ENCODE data around the gene SLCO3A1.

SLCO3A1 gene

DNA sequence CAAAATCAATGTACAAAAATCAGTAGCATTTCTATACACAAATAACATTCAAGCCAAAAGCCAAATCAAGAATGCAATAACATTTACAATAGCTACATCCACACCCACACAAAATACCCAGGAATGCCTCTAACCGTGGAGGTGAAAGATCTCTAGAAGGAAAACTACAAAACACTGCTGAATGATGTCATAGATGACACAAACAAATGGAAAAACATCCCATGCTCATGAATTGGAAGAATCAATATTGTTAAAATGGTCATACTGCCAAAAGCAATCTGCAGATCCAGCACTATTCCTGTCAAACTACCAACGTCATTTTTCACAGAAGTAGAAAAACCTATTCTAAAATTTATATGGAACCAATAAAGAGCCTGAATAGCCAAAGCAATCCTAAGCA is 143.7 kb downstream of the SLCO3A1 start:
- no peak for DNase-seq (ENCODE audit: low read depth in 2 of 2, low spot score in 1 of 2)

DNA sequence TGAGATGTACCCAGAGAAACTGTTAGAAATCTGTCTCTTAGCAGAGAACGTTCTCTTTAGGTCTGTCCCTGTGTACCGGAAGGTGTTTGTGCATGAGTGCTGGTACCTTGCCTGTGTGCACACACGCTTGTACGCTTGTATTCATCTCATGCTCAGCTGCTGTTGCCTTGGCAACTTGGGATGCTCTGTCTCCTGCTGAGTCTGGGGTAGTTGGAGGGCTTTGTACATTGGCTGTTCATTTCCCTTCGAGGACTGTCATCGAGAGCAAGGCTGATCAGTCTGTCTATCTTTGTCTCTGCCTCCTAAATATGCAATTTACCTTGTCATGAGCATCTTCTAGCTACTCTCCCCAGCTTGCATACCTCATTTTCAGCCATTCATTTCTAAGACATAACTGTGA is 147.2 kb downstream of the SLCO3A1 start:
- no peak for DNase-seq (ENCODE audit: low read depth in 2 of 2, low spot score in 1 of 2)

DNA sequence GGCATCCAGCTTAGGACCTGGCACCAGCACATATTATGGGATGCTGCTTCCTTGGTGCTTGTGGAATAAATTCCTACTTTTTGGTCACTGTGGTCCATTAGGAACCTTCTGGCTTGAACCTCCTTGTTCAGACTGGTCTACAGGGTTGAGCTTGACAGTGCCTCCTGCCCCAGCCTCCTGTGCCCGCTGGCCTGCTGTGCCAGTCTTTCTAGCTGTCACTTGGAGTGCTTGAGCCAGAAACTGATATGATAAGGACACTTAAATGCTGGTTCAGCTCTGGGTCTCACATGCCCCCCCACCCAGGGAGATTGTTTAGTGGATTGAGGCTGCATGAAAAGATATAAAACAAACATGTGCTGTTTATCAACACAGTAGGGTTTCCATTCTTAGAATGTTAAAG is 147.8 kb downstream of the SLCO3A1 start:
- DNase-seq (ENCODE audit: low read depth in 2 of 2, low spot score in 1 of 2): no peak

DNA sequence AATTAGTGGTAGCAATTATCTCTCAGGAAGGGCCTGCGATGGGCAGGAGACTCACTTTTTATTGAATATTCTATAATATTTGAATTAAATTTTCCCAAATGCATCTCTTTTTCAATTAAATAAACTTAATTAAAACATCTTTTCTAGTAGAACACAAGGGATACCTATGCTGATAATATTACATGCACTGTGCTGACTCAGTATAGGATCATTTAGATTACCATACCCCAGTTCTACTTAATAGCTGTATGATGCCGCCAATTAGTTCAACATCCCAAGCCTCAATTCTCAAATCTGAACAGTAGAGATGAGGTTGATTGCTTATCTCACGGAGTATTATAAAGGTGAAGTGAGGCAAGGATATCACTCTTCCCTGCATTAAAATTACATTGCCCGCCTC is 149.2 kb downstream of the SLCO3A1 start:
- DNase-seq (ENCODE audit: low read depth in 2 of 2, low spot score in 1 of 2): no peak

DNA sequence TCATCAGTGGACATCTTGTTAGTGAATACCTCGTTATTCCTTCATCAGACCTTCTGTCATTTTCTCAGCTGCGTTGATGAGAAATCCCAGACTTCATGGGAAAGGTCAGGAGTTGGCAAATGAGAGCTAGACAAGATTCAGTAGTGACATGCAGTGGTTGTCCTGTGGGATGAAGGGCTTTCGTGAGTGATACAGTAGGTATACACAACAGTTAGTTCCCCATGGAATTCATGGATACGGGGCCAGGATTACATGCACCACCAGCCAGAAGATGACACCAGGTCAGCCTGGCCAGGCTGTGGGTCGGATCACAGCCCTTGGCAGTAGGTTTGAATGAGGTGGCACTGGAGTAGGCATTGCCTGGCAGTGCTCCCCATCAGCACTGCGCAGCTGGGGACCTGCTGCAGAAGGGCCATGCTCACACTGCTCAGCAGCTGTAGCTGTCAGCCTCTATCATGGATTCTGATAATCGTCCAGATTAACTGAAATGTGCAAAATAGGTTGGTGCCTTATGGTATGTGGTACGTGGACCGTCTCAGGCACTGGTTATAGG is 150.1 kb downstream of the SLCO3A1 start:
- DNase-seq (ENCODE audit: low read depth in 2 of 2, low spot score in 1 of 2): no peak

DNA sequence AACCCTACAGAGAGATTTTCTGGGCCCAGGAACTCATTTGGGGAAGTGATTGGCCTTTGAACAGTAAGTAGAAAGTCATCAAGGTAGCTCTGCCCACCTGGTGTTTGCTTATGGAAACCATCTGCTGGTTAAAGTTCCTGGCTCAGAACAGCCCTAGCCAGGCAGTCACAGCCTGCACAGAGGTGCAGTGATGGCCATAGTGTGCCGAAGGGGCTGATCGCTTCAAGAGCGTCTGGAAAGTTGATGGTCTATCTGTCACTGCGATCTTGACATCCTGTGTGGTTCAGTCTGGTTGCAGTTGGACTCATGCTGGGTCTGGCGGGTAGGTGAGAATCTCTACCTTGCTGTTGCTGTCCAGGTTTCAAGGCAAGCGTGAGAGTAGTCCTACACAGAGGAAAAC is 151.6 kb downstream of the SLCO3A1 start:
- no peak for DNase-seq (ENCODE audit: low read depth in 2 of 2, low spot score in 1 of 2)

DNA sequence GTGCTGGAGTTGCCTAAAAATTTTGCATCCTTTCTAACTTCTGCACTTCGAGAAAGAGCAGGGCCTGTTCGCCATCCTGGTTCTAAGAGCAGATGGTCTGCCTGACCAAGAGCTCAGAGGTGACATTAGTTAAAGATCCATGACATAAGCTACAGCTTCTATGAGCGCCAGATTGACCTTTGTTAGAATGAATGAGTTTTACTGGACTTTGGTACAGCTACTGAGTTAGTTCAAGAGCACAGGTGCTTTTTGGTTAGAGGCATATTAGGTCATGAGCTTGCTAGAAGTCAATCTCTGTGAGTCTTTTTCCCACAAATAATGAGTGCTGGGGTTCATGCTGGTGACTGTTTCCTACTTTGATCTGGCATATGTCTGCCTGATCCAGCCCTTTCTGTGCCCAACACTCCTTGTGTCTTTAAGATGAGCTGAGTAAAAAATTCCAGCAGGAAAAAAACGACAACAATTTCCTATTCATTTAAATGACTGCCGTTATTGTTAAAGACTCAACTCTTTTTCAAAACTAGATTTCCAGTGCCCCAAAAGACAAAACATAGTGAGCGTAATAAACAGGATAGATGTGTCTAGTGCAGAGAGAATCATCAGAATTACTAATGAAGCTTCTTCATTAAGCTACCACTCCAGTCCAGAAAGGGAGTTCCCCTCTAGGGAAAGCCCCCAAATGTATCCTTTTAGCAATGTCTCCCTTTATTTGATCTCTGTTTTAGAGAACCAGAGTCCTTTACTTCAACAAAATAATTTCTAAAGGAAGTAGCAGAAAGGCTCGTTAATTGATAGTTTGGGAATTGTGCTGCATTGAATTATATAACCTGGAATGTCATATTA is 152.9 kb downstream of the SLCO3A1 start:
- no peak for DNase-seq (ENCODE audit: low read depth in 2 of 2, low spot score in 1 of 2)

DNA sequence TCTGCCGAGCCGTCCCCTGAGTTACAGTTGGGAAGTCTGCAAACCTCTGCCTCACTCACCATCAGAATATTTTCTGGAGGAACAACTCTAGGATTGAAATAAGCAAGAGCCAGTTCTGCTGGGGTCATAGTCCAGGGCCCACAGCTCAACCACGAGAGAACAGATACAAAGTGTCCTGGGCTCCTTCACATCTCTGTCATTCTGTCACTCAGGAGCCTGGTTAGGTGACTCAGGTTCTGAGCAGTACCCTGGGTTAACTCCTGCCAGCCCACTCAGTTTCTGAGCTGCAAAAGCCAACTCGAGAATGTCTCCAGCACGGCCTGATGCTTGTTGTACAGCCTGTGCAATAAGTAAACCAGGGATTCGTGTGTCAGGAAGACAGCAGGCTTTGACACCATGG is 155.7 kb downstream of the SLCO3A1 start:
- no peak for DNase-seq (ENCODE audit: low read depth in 2 of 2, low spot score in 1 of 2)

DNA sequence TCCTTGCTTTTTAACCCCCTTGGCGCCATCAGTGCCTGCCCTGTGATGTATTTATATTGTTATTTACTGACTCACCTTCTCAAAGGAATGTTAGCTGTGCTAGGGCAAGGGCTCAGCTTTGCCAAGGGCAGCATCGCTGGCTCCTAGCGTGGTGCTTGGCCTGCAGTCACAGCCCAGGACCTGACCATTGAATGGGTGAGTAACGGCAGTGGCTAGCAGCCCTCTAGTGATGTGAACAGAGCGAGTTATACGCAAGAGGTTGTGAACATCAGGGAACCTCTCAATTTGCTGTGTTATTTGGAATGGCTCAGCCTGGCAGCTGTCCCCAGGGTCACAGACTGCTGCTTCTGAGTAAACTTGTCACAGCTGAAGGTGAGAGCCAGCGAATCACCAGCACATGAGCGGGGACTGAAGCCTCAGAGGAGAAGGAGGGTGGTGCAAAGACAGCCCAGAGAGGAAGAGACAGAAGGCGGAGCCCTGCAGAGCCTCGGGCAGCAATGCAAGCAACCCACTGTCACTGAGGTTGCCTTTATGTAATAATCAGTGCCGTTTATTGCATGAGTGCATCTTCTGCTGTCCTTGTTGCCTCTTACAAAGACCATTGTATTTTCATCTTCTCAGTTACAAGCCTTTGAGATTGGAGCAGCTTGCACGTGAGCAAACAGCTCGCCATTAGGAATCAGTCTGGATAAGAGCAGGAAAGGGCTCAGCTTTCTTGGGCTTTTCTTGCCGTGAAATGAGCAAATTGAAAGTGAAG is 158.3 kb downstream of the SLCO3A1 start:
- DNase-seq (ENCODE audit: low read depth in 2 of 2, low spot score in 1 of 2): no peak

DNA sequence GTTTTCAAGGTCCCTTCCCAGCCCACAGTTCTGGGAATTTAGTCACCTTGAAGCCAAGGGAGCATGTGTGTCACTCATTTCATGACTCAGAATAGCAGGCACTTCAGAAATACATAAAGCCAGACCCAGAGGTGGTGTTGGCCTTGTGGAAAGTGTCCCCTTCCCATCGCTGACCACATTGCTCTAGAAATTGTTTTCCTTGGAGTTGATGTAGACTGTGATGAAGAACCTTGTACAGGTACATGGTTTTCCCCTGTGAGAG is 158.8 kb downstream of the SLCO3A1 start:
- no peak for DNase-seq (ENCODE audit: low read depth in 2 of 2, low spot score in 1 of 2)

DNA sequence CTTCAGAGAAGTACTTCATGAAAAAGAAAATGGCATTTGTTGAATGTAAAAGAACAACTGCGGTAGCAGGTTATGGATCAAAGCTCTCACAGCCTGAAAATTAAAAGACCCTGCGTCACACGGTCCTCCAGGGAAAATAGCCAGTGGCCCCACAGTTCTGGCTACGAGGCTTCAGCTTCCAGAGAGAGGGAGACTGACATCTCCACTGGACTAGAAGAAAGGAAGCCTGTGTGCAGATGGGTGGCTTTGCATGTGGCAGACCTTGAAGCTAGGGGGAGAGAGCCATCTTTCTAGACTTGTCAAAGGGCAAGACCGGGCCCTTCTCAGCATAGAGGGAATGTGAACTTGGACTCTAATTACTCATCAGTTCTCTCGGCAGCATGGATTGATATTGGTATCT is 159.4 kb downstream of the SLCO3A1 start:
- DNase-seq (ENCODE audit: low read depth in 2 of 2, low spot score in 1 of 2): no peak

DNA sequence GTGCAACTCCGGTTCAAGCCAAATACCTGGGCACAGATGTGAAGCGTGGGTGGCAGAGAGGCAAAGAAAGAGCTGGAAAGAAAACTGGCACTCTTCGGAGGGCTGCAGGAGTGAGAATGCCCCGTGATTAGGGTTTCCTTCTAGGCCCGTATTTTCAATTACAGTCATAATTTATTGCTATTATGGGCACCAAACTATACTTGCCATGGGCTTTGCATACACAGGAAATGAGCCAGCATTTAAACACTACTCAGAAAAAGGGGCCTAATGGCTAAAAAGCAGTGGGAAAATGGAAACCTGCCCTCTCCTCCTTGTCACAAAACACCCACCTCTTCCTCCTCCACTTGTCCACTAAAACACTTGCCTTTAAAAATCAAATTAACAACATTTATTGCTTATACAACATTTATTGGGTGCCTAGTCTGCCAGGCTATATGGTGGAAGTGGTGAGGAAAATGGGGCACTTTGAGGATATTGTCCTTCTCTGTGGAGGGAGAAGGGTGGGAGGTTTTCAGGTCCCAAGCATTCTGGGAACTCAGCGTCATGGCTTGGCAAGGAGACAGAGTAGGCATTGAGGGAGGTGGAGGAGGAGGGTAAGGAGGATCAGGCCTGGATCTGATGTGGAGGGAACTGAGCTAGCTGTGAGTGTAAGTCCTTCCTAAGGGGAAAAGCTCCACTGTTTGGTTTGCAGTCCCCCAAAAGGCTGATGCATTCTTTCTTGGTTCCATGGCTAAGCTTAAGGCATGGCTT is 160.9 kb downstream of the SLCO3A1 start:
- no peak for DNase-seq (ENCODE audit: low read depth in 2 of 2, low spot score in 1 of 2)

DNA sequence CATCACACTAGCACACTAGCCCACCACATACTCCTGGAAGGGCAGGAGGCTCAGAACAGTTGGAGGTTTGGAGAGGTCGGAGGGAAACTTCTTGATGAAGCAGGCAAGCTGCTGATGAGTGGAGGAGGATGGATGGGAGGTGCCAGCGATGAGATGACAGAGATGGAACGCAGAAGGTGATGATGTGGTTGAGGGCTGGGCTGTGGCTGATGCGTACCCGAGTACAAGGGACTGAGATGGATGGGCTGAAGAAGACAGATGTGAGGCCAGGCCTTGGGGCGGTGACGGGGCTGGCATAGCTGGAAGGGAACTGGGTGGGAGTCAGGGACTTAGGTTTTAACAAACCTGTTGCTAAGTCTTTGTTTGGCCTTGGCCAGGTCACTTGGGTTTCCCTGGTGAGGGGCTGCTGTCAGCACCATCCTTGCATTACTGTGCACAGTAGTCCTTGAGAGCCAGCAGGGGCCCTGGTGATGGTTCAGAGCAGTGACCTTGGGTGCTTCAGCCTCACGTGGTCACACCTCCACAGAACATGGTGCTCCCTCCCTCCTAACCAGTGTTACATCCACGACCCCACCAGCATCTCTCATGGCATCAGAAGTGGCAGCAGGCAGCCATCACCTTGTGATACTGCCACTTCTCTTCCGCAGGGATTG is 164.5 kb downstream of the SLCO3A1 start:
- no peak for DNase-seq (ENCODE audit: low read depth in 2 of 2, low spot score in 1 of 2)

DNA sequence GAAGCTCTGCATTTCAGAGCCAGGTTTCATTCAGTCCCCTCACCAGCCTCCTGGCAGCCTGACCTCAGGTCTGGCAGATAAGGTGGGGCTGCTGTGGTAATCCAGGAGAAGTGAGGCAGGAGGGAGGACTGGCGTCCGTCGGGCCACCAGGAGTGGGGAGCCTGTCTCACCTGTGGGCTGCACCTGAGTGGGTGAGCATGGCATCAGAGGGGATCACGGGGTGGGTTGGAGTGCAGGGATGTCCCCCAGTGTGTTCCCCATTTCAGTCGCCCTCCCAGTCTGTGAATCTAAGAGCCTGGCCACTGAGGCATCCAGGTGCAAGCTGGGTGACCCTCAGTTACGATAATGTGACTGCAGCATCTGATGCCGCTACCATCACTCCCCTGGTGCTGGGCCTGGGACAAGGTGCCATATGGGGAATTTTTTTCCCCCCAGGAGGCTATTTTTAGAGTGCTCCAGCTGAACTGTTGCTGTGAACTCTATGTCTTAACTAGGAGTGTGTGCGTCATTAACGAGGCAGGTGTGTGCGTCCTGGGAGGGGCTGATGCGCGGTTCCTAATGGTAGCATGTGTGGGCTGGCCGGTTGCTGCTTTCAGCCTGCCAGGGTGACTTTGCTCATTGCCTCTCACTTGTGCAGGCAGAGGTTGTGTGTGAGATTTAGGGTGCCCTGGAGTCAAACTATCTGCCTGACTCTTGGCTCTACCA is 165.2 kb downstream of the SLCO3A1 start:
- DNase-seq (ENCODE audit: low read depth in 2 of 2, low spot score in 1 of 2): no peak

DNA sequence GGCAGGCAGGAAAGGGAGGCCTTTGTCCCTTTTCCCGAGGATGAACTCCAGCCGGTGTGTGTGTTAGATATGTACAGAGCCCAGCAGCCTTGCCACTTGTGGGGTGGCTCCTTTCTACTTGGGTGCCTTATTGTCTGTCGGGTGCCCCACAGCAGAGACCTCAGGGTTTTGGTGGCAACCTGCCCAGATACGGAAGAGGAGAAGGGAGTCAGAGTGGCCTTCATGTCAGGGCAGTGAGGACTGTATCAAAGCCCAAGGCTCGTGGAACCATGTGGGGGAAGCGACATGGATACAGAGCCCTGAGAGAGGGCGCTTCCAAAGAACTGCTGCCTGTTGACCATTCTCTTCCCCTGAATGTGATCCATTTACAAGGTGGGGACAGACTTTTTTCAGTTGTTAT is 166.2 kb downstream of the SLCO3A1 start:
- DNase-seq (ENCODE audit: low read depth in 2 of 2, low spot score in 1 of 2): no peak

DNA sequence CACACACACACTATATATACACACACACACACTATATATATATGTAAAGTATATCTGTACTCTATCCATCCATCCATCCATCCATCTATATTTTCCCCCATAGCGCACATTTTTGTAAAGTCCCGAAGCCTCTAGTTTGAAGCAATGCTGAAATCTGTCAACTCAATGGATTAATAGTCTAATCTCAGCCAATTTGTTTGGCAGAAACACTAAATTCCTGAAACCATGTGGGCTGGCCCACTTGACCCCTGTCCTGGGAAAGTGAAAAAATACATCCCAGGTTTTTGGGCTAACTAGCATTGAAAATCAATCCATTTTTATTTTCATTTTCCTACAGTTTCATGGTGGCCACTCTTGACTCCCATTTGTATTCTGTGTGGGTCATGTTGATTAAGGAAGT is 166.7 kb downstream of the SLCO3A1 start:
- no peak for DNase-seq (ENCODE audit: low read depth in 2 of 2, low spot score in 1 of 2)

DNA sequence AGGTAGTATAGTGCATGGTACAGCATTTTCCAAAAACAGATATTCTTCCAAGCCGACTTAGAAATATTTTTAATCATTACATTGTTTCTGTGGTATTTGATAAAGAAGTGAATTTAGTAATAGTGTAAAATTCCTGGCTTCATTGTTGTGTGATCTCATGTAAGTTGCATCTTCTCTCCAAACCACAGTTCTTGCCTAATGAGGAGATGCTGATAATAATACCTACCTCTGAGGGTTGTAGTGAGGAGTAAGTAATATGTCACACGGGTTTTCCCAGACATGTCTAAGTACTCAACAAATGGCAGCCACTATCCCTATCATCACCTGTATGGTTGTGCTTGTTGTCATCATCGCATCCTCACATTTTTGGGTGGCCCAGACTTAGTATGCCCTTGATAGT is 167.3 kb downstream of the SLCO3A1 start:
- no peak for DNase-seq (ENCODE audit: low read depth in 2 of 2, low spot score in 1 of 2)

DNA sequence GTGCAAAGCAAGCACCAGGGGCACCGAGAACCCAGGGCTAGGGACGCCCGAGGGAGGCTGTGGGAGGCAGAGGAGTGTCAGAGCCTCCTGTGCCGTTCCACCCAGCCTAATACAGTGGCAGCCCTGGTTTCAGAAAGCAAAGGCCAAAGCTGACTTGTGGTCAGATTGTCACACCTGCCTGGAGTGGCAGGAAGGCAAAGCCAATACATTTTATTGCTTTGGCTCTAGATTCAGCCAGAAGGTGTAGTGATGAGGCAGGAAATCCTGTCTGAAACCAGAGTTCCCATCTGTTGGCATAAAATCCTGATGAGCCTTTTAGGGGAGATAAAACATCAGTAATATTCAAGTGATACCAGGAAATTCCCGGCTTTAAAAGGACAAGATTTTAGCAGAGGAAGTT is 168.3 kb downstream of the SLCO3A1 start:
- no peak for DNase-seq (ENCODE audit: low read depth in 2 of 2, low spot score in 1 of 2)

DNA sequence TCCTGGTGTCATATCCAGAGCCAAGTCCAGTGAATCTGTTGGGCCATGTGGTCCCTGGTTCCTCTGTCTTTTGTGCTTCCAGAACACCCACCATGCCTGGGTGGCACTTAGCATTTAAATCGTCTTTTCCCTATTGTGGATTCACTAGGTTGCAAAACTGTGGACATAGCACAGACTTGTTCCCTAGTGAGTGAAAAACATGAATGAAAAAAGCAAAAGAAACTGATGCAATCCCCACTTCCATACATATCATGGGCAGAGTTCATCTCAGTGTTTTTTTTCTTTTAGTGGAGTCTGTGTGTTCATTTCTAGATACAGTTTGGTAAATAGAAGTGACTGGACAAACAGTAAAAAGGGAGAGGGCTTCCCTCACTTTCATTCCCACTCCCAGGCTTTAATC is 170.5 kb downstream of the SLCO3A1 start:
- DNase-seq (ENCODE audit: low read depth in 2 of 2, low spot score in 1 of 2): no peak

DNA sequence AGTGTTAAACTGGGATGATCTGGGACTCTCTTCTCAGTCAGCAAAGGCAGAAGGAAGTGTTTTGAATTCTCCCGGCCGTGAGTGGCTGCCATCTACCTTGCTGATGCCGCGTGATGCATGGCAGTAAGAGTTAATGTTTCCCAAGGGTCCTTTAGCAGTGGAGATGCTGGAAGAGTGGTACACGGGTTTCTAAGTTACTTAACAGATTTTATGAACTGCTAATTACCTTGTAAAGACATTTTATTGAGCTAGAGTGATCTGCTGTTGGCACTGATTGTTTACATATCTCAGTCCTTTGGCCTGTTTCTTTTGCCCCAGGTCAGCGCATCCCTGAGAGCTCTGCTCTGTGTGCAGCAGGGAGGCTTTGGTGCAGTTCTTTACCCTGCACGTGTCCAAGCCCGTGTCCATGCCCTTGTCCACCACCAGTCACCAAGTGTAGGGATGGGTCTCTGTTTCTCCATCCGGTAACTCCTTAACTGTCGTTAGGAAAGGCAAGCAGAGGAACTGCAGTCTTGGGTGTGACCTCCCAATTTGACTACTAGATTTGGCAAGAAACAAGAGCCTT is 172.3 kb downstream of the SLCO3A1 start:
- DNase-seq (ENCODE audit: low read depth in 2 of 2, low spot score in 1 of 2): no peak

DNA sequence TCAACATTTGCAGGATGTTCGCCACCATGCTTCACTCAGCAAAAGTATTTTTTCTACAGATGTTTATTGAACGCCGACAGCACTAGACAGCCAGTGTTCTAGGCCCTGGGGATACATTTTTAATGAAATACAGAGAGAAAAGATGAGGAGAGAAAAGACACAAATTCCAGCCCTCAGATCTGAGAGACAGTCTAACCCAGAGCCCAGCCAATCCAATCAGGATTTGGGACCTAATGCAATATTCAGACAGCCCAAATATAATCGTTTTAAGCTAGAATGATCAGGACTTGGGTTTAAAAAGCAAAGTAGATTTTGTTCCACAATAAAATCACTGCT is 174.8 kb downstream of the SLCO3A1 start:
- DNase-seq (ENCODE audit: low read depth in 2 of 2, low spot score in 1 of 2): no peak
